PC-9 (cell line): ENCODE measurements around the gene RNF41. TPM values are rescaled to one million over a fixed set of nuclear protein-coding genes. Genes with fewer than 3 reads are reported as not detected.

ENCODE experiments used
- BruUV-seq: library from RNA; stranded (reverse); fragments of 400-500 nt; replicated peaks from 2 replicates; lab custom pipeline; 2021; lab: Mats Ljungman, UMichigan
- CTCF ChIA-PET: fragments of 300-600 bp; sonication (Branson Sonifier 250); formaldehyde crosslinking; loops from one replicate; lab custom pipeline; 2022; ENCODE audit warnings: antibody characterized with exemption; lab: Charles Lee
- POLR2A ChIA-PET: fragments of 300-600 bp; sonication (Branson Sonifier 250); formaldehyde crosslinking; loops from one replicate; lab custom pipeline; 2022; ENCODE audit warnings: antibody characterized with exemption; ENCODE audit not compliant: unreplicated experiment; lab: Charles Lee
- DNase-seq, 2 experiments: peaks; one replicate each; pipeline versions ENCODE4 v3.0.0 to v3.0.0-alpha.2; 2015 to 2022; ENCODE audit warnings: mixed read lengths in 1 of 2
- H2AFZ ChIP-seq: fragments of 200-600 bp; sonication (generic); 2 replicates; pipeline ENCODE4 v1.8.1; 2017; ENCODE audit warnings: antibody characterized with exemption
- H3F3A ChIP-seq: fragments of 200-600 bp; sonication (generic); 2 replicates; pipeline ENCODE4 v1.8.1; 2017; ENCODE audit warnings: antibody characterized with exemption, mild to moderate bottlenecking, low read depth; ENCODE audit not compliant: insufficient read depth
- H3K27ac ChIP-seq: fragments of 200-600 bp; sonication (generic); 2 replicates; pipeline ENCODE4 v1.6.1; 2016; ENCODE audit warnings: mixed run types
- H3K27me3 ChIP-seq: fragments of 200-600 bp; sonication (generic); 2 replicates; pipeline ENCODE4 v1.6.1; 2016; ENCODE audit warnings: low read depth, mixed run types; ENCODE audit not compliant: insufficient read depth
- H3K36me3 ChIP-seq: fragments of 200-600 bp; sonication (generic); 2 replicates; pipeline ENCODE4 v1.6.1; 2016; ENCODE audit warnings: low read depth, mixed run types
- H3K4me1 ChIP-seq: fragments of 200-600 bp; sonication (generic); replicated peaks from 2 replicates; pipeline ENCODE4 v1.6.1; 2016; ENCODE audit warnings: mixed run types; ENCODE audit not compliant: insufficient read depth
- H3K4me2 ChIP-seq: fragments of 200-600 bp; sonication (generic); 2 replicates; pipeline ENCODE4 v1.6.1; 2017; ENCODE audit warnings: mixed run types
- H3K4me3 ChIP-seq: fragments of 200-600 bp; sonication (generic); 2 replicates; pipeline ENCODE4 v1.6.1; 2016; ENCODE audit warnings: mixed run types
- H3K79me2 ChIP-seq: fragments of 200-600 bp; sonication (generic); 2 replicates; pipeline ENCODE4 v1.6.1; 2017; ENCODE audit warnings: low read depth, mixed run types
- H3K9me2 ChIP-seq: fragments of 200-600 bp; sonication (generic); 2 replicates; pipeline ENCODE4 v1.8.1; 2017; ENCODE audit warnings: mild to moderate bottlenecking; ENCODE audit not compliant: insufficient read depth
- H3K9me3 ChIP-seq: fragments of 200-600 bp; sonication (generic); 2 replicates; pipeline ENCODE4 v1.8.1; 2016; ENCODE audit warnings: low read depth; ENCODE audit not compliant: insufficient read depth
- H4K20me1 ChIP-seq: fragments of 200-600 bp; sonication (generic); 2 replicates; pipeline ENCODE4 v1.8.1; 2017; ENCODE audit not compliant: insufficient read depth
- CTCF ChIP-seq: fragments of 200-600 bp; sonication (generic); conservative IDR thresholded peaks from 2 replicates; pipeline ENCODE4 v1.6.1; 2017; ENCODE audit warnings: mixed run types, antibody characterized with exemption, mild to moderate bottlenecking, moderate library complexity
- EZH2 ChIP-seq: fragments of 200-600 bp; sonication (generic); IDR thresholded peaks from 2 replicates; pipeline ENCODE4 v1.8.0; 2017; ENCODE audit warnings: antibody characterized with exemption, low read depth
- intact Hi-C: fragments of 100-400 bp; cut with micrococcal nuclease; formaldehyde crosslinking; loops from one replicate; pipeline ENCODE4 v1.10.0; 2022; ENCODE audit not compliant: unreplicated experiment
- total RNA-seq: library from RNA; stranded (reverse); gene quantifications from 2 replicates; pipeline ENCODE4 v1.2.3, GENCODE V29; 2021

RNF41 gene
- total RNA-seq, 1 experiment from 2014 or later: 33.4 TPM

- no peaks in the 10 kb centered on the region for H3K9me3 ChIP-seq
- intact Hi-C loops: no loop called here
- no peak for DNase-seq
- no peaks in the 10 kb centered on the region for H3K27me3 ChIP-seq
- CTCF ChIA-PET: no interaction called here
- TF ChIP-seq EZH2 (no peak), CTCF (no peak)
- POLR2A ChIA-PET: no interaction called here
- BruUV-seq: no TSS peak
- H3F3A ChIP-seq: no peaks in the 10 kb centered on the region; the same call in 1 of the 2 replicates
- H3K4me1 ChIP-seq: peaks cover 12% of the 10 kb centered on the region
- peaks cover 19% of the 10 kb centered on the region for H4K20me1 ChIP-seq
- no peaks in the 10 kb centered on the region for H3K9me2 ChIP-seq
- H3K27ac ChIP-seq: no peak overlapping the region
- peaks cover 26% of the 10 kb centered on the region for H3K79me2 ChIP-seq
- H3K4me2 ChIP-seq: no peak overlapping the region
- H2AFZ ChIP-seq: no peak overlapping the region
- peaks cover 39% of the 10 kb centered on the region for H3K36me3 ChIP-seq
- H3K4me3 ChIP-seq: no peak overlapping the region
These were observed 31.4 kb upstream of the RNF41 start for GRCh38 chr12:56253091-56253490.

- Histone ChIP-seq H3K36me3 (peaks cover 39% of the 10 kb centered on the region), H2AFZ (no peak overlapping the region), H4K20me1 (peaks cover 19% of the 10 kb centered on the region), H3K27me3 (no peaks in the 10 kb centered on the region), H3K4me1 (peaks cover 12% of the 10 kb centered on the region), H3K9me2 (no peaks in the 10 kb centered on the region), H3K9me3 (no peaks in the 10 kb centered on the region), H3K27ac (no peak overlapping the region), H3K4me2 (no peak overlapping the region), H3F3A (no peaks in the 10 kb centered on the region; the same call in 1 of the 2 replicates), H3K79me2 (peaks cover 23% of the 10 kb centered on the region), H3K4me3 (no peak overlapping the region)
- DNase-seq: no peak
- no TSS peak for BruUV-seq
- POLR2A ChIA-PET: no interaction called here
- intact Hi-C loops: no loop called here
- CTCF ChIA-PET: no interaction called here
- TF ChIP-seq EZH2 (no peak), CTCF (no peak)
These were observed 30.9 kb upstream of the RNF41 start for GRCh38 chr12:56252649-56253048.

- peaks cover 26% of the 10 kb centered on the region for H3K36me3 ChIP-seq
- POLR2A ChIA-PET: no interaction called here
These were observed 27.0 kb upstream of the RNF41 start for GRCh38 chr12:56248711-56249110.

More at GRCh38 chr12:56248711-56249110, 27.0 kb upstream of the RNF41 start:
- H2AFZ ChIP-seq: no peak overlapping the region
- H3K4me1 ChIP-seq: no peaks in the 10 kb centered on the region
- BruUV-seq: no TSS peak
- no peaks in the 10 kb centered on the region; the same call in 1 of the 2 replicates for H4K20me1 ChIP-seq
- no peaks in the 10 kb centered on the region for H3K27me3 ChIP-seq
- H3F3A ChIP-seq: no peaks in the 10 kb centered on the region
- no peak overlapping the region for H3K4me3 ChIP-seq
- H3K9me2 ChIP-seq: no peaks in the 10 kb centered on the region
- TF ChIP-seq EZH2 (no peak), CTCF (no peak)
- CTCF ChIA-PET: no interaction called here
- no peaks in the 10 kb centered on the region for H3K79me2 ChIP-seq
- H3K4me2 ChIP-seq: no peak overlapping the region
- intact Hi-C loops: no loop called here
- no peak for DNase-seq
- H3K9me3 ChIP-seq: no peaks in the 10 kb centered on the region
- no peak overlapping the region for H3K27ac ChIP-seq
